Activated CD4-positive, alpha-beta T cell treated with anti-CD3 and anti-CD28 coated beads for 48 hours (primary cell): ENCODE results near the gene NCOA4.
A peak's percentile ranks its signal among the peaks of the same experiment; 100 is the strongest.
"Not testable (repeated sequence)": the region's sequence is repeated elsewhere in the genome, so short reads cannot be mapped to it uniquely, and the experiment has no call there.

ENCODE experiments used
- DNase-seq: peaks from one replicate; pipeline ENCODE4 v3.0.0-alpha.2; 2020

The NCOA4 gene

DNA sequence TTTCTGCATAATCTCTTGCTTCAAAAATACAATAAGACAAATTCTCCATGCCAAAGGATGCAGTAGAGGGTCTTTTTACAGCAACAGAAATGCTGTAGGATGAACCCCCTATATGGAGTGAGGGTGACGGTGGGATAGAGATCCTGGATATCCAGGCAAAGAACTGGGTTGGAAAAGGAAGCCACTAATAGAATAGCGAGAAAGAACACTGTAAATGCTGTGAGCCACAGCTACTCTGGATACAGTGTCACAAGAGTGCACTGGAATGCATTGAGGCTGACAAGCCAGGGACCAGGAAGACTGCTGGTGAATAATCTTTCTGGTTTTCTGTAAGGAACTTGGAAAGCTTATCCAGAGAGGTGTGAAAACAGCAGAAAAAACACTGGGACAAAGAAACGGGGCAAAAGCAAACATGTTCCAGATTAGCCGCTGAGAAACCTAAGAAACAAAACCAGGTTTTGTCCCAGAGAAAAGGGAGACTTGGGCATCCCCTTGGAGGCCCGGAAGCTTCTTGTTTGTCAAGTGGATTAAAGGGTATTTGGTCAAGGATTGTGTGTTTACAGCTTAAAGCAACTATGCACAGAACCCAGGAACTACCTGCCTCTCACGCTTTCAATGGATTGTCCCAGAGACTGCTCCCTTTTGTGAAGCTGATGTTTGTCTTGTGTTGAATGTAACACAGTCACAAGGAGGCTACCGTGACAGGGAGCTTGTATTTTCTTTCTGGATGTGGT lies 21.8 kb upstream of the NCOA4 start:
- DNase-seq, result no peak

GRCh38 chr10:46050941-46051623 lies 20.7 kb upstream of the NCOA4 start:
- DNase-seq, result no peak

- not testable (repeated sequence) for DNase-seq
Observed at GRCh38 chr10:46049497-46049831, 19.0 kb upstream of the NCOA4 start.

DNA sequence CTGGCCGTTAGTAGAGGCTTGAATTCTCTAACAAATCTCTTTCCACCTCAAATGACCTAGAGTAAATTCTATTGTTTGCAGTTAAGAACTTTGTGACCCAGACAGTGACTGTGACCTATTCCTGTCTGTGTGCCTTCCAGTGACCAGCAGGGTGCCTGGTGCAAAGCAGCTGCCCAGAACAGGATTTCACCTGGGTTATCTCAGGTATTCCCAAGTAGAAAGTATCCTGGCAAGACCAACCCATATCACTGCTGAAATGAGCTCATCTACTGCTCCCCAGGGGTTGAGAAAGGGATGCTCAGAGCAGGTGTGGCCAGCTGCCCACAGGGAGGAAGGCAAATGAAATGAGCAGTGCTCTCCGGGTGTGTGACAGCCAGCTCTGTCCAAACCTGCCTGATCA lies 17.7 kb upstream of the NCOA4 start:
- no peak for DNase-seq

- no peak for DNase-seq
Observed at GRCh38 chr10:46046261-46046660, 15.8 kb upstream of the NCOA4 start, which contains the start of gene MSMB. Gene MSMB, minus strand, starts transcription at chr10:46046269. Its CDS starts 32 bp downstream, at chr10:46046237.

- no peak for DNase-seq
Observed at GRCh38 chr10:46042527-46042926, 12.1 kb upstream of the NCOA4 start.

DNA sequence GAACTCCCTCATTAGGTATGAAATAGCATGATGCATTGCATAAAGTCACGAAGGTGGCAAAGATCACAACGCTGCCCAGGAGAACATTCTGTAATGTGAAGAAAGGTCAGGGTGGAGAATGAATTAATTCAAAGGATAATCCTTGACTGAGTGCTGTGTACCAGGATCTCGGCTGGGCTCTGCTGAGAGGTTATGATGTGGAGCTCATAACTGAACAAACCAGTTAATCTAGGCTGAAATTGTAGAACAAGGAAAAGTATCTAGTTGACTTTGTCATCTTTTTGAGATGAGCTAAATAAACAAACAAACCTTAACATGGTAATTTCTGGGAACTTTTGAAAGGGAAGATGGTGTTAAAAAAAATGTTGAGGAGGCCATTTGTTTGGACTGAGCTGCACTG lies 9.6 kb upstream of the NCOA4 start:
- no peak for DNase-seq

GRCh38 chr10:46037107-46037825 lies 6.8 kb upstream of the NCOA4 start:
- no peak for DNase-seq

DNA sequence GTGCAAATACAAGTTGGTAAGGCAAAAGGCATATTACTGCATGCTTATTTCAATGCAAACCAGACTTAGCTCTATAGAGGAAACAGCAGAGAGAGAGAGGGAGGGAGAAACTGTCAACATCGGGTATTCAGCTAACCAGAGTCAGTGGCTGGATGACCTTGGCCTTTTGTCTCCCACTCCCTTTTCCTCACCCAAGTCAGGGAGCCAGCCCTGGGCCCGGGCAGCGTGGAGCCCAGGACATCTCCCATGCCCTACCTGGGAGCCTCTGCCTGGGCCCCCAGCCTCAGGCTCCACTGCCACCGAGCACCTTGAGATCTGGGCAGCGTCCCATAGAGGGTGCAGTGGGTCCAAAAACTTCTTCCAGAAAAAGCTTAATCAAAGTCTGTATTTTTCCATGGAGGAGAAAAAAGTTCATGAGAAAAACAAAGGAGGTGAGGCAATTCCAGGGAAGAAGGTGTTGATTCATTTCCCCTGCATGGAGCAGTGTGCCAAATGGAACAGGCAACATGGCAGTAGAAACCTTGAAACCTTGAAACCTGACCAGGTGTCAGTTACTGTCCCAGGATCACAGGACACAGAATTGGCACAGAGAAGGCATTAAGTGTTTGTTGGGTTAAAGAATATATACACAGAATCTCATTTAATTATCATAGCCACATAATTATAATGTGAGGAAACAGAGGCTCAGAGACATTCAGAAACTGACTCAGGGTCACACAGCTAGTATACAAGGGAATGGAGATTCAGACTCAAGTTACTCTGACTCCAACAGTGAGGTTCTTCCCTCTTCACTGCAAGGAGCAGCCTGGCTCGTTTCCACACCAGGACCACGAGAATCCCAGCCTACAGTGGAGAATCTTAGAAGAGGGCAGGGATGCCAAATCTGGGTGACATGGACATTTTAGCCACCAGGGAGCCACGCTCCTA lies 5.8 kb upstream of the NCOA4 start:
- no peak for DNase-seq

DNA sequence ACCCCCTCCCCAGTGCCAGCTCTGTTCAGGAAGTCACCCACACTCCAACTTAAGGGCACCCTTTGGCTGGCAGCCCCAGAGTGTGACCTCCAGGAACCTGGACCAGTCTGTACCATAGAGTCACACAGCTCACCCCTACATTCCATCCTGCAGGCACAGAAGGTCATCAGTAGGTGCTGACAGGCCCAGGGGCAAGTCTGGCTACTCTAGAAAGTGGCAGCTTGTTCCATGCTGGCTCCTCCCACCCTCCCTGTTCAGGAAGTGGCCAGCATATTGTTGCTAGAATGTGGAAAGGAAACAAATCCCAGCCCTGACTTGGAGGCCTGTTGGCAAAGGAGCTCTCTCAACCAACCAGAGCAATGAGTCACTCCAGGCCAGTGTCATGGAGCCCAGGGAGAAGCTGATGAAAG lies 3.2 kb upstream of the NCOA4 start:
- DNase-seq, result no peak

DNA sequence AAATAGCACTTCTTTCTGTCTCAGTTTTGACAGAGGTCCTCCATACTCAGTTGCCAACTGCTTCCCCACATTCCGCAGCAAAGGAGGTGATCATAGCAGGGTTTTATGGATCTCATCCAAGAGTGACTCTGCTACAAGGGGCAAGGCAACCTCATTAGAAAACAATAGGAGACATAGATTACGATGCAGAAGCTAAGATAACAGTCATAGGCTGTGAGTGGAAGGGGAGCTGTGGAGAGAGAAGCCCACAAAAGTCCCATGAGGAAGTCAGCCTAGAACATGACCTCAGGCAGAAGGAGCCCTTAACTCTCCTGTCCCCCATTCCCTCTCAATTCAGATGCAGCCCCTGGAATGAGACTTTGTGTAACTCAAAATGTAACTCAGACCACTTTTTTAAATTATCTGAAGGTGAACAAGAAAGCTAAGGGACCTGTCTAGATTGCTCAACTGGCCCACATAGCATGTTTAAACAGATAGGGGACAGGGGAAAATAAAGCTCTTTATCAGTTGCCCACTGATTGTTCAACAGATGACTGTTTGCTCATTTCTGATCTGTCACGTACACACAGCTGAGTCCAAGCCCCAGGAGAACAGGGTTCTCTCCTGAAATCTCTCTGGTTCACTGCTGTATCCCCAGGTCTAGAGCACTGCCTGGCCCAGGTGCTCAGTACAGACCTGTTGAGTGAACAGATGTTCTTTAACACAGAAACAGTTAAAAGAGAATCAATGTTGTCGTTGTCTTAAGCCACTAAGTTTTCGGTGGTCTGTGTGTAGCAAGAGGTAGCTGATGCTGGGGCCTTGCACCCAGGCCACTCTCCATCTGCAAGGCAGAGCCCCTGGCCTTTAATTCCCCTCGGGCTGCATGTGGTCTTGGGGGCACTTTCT lies 1.5 kb upstream of the NCOA4 start:
- no peak for DNase-seq

DNA sequence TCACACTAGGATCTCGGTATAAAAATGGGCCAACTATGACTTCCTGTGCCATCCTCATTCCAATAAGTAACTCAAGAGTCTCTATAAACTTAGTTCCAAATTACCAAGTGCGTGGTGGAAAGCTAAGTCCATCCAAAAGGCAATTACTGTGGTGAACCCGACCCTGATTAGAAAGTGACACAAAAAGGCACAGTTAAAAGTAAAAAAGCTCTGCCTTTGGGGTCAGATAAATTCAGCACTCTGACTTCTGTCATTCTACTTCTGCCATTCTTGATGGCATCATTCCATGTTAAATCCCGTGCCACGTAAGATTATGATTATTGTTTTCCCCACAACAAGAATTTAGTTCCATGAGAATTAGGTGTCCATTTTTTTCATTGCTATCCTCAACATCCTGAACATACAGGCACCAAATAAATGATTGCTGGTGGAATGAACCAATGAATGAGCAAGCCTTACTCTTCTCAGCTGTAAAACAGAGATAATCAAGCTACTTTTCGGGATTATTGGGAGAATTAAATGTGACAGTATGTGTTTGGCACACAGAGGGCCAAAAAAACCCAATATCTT lies 877 bp downstream of the NCOA4 start:
- DNase-seq, result no peak

DNA sequence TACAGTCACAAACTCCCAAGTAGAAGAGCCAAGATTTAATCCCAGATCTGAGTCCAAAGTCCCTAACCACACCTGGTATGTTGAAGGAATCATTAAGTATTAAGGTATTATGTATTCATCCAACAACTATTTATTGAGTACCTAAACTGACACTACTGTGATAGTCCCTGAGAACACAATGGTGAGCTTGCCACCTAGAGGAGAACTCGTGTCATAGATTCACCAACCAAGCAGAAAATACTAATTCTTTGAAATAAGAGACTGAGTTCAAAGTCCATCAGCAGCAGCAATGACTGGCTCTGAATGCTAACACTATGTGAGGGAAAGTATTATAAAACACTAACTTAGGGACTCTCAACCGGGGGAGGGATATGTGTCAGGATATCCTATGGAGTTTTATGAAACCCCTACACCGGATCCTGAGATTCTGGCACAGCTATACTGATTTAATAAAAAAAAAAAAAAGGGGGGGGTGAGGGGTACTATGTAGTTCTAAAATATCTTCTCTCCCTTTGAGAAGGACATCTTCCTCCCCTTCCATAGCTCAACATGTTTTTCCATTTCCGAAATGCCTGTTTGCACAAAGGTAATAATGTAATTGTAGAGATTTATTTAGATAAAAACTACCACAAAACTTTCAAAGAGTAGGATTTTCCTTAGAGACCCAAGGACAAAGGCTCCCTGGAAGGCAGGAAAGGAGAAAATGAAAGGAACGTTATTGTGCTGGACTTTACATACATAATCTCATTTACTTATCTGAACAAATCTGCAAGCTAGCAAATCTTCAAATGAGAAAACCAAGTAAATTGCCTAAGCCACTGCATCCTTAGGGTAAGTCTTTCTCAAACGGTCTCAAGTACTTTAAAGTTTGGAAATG lies 1.6 kb downstream of the NCOA4 start:
- no peak for DNase-seq

DNA sequence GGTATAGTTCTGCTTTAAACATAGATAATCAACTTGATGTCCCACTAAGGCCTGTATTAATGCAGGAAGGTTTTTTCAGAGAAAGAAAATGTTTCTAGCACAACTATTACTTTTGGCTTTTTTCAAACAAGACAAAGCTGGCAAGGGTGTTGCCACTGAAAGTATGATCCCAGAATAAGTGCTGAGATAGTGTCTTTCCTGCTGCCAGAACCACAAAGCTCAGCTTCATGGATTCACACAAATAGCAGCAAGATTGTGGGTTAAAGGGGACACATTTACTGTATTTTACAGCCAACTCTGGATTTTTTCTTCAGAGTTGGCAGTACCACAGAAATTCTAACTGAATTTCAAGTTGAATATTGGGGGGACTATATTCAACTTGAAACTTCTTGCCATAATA lies 4.3 kb downstream of the NCOA4 start:
- no peak for DNase-seq

- no peak for DNase-seq
Observed at GRCh38 chr10:46025406-46025805, 5.0 kb downstream of the NCOA4 start.

GRCh38 chr10:46024948-46025347 lies 5.5 kb downstream of the NCOA4 start:
- no peak for DNase-seq

DNA sequence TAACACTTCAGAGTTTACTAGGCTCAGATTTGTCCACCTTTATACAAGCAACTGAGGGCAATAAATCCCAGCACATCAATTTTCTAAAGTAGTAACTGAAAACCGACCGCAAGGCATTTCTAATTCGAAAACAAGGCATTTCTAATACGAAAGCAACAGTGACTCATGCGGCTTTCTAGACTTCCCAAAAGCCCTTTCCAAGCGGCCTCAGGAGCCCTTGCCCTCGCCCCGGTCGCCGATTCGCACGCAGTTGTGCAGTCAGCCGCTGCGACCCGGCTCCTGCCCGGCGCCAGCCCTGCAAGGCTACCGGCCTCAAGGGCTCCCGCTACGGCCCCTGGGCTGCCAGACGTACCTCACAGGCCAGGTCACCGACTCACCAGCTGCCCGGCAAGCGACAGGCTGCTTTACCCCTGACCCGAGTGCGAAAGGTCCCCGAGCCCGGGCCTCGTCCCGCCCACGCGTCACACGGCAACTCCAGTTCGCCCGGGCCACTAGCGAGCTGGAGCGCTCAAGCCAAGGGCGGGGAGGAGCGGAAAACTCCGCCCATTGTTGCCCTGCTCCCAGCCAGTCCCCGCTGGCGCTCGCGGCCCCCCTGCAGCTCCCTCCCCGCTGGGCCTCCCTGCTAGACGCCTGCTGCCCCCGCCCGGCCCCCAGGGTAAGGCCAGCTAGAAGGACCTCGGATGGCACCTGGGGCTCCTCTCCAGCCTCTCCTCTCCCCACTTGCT lies 7.3 kb downstream of the NCOA4 start:
- peak; percentile 88 for DNase-seq

DNA sequence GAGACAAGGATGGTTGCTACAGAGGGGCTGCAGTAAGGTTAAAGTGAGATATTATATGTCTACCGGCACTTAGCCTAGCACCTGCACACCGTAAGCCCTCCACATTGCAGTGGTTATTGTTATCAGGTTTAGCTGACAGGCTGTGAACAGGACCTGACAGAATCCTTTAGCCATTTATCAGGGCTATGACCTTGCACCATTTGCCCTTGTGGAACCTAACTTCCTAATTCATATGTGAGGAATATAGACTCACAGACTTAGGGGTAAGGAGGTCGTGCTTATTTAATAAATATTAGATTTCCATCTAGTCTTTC lies 10.1 kb downstream of the NCOA4 start:
- no peak for DNase-seq

DNA sequence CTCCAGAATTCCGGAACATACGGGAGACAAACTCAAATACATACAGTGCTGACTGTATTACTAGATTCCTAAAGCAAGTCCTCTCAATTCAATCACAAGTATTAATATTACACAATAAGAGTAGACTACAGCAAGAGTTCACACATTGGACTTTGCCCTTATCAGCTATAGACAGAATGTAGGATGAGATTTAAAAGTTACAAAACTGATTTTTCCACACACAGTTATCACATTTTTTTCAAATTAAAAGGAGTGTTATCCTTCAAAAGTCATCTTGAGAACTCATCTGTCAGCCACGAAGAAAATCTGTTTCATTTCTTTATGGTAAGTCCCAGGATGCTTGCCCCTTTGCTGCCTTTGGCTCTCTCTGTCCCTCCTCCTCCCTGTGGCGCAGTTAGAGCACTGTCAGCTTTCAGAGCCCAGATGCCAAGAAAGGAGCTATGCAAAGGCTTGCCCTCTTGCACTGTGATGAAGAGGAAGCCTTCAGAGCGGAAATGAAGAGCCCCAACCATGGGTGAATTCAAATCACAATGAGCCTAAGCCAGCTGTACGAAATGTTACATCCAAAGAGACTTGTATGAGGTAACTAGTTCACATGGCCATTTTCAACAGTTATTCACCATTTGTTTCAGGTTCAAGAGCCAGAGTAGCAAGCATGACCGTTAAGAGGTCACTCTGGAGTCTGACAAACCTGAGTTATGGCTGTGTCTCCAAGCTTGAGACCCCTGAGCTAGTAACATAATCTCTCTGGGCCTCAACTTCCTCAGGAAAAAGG lies 10.7 kb downstream of the NCOA4 start:
- no peak for DNase-seq
